Endothelial cell of umbilical vein (primary cell): Measurements from ENCODE around the gene TMEM95. TPM values are rescaled to one million over a fixed set of nuclear protein-coding genes. Genes with fewer than 3 reads are reported as not detected.

Experiments
- BruUV-seq: library from RNA; stranded (reverse); fragments of 400-500 nt; replicated peaks from 2 replicates; lab custom pipeline; 2021; lab: Mats Ljungman, UMichigan
- CTCF ChIA-PET: fragments of 300-600, 350-600 bp; sonication (Branson Sonifier 250); formaldehyde crosslinking; loops from one replicate; lab custom pipeline; 2021; ENCODE audit warnings: antibody characterized with exemption, inconsistent platforms; lab: Charles Lee
- POLR2A ChIA-PET: fragments of 300-600, 350-600 bp; sonication (Branson Sonifier 250); formaldehyde crosslinking; loops from one replicate; lab custom pipeline; 2021; ENCODE audit warnings: antibody characterized with exemption, inconsistent platforms; lab: Charles Lee
- DNase-seq: peaks from one replicate; pipeline ENCODE4 v3.0.0-alpha.2; 2011; ENCODE audit warnings: low read depth, low spot score
- FAIRE-seq: peaks from 2 replicates; lab custom pipeline; 2011; peaks lifted over from hg19 to GRCh38; lab: Jason Lieb, UNC
- H2AFZ ChIP-seq: 2 replicates; pipeline ENCODE4 v1.6.0; 2012; ENCODE audit warnings: low read depth, low read length, control low read depth, inconsistent platforms
- H3K27ac ChIP-seq: 2 replicates; pipeline ENCODE4 v1.5.1; 2011; ENCODE audit warnings: low read depth, mild to moderate bottlenecking, control low read depth, low read length, moderate library complexity; ENCODE audit not compliant: insufficient read depth
- H3K27me3 ChIP-seq, 2 experiments: 2 replicates each; pipeline versions ENCODE4 v1.6.0 to v1.6.1; 2011; ENCODE audit warnings: low read length in 2 of 2, mixed read lengths in 1 of 2; ENCODE audit not compliant: control insufficient read depth in 2 of 2, insufficient read depth in 2 of 2
- H3K36me3 ChIP-seq, 2 experiments: 2 replicates in 1 of 2; 3 replicates in 1 of 2; pipeline ENCODE4 v1.5.1; 2011; ENCODE audit warnings: low read length in 2 of 2, mild to moderate bottlenecking in 1 of 2, moderate library complexity in 1 of 2; ENCODE audit not compliant: control insufficient read depth in 2 of 2, insufficient read depth in 2 of 2; ENCODE audit errors: extremely low read depth in 1 of 2
- H3K4me1 ChIP-seq: 3 replicates; pipeline ENCODE4 v1.5.1; 2011; ENCODE audit warnings: mild to moderate bottlenecking, low read length; ENCODE audit not compliant: control insufficient read depth, insufficient read depth; ENCODE audit errors: extremely low read depth
- H3K4me2 ChIP-seq: 2 replicates; pipeline ENCODE4 v1.6.1; 2011; ENCODE audit warnings: low read length, control low read depth, mixed read lengths; ENCODE audit not compliant: insufficient read depth
- H3K4me3 ChIP-seq, 3 experiments: fragments of 200-600 bp in 1 of 3; sonication (generic), shearing (Covaris generic) in 1 of 3; replicated peaks in 1 of 3; 2 replicates each; pipeline ENCODE4 v1.5.1; 2011 to 2016; ENCODE audit warnings: control low read depth in 3 of 3, low read length in 3 of 3, mild to moderate bottlenecking in 2 of 3, inconsistent platforms in 1 of 3, low read depth in 1 of 3, moderate library complexity in 1 of 3; ENCODE audit not compliant: insufficient read depth in 1 of 3
- H3K79me2 ChIP-seq: 2 replicates; pipeline ENCODE4 v1.6.0; 2012; ENCODE audit warnings: low read length, inconsistent platforms; ENCODE audit not compliant: control insufficient read depth, insufficient read depth
- H3K9ac ChIP-seq: replicated peaks from 2 replicates; pipeline ENCODE3; 2011; ENCODE audit warnings: low read length, control low read depth; ENCODE audit not compliant: insufficient read depth; ENCODE audit errors: extremely low read depth
- H3K9me1 ChIP-seq: replicated peaks from 3 replicates; pipeline ENCODE4 v1.6.0; 2011; ENCODE audit warnings: mild to moderate bottlenecking, low read length; ENCODE audit not compliant: control insufficient read depth, insufficient read depth; ENCODE audit errors: extremely low read depth
- H3K9me3 ChIP-seq: replicated peaks from 2 replicates; pipeline ENCODE4 v1.5.1; 2012; ENCODE audit warnings: low read length, inconsistent platforms; ENCODE audit not compliant: control insufficient read depth, insufficient read depth
- H4K20me1 ChIP-seq: replicated peaks from 2 replicates; pipeline ENCODE3; 2011; ENCODE audit warnings: mild to moderate bottlenecking, low read length; ENCODE audit not compliant: control insufficient read depth, insufficient read depth; ENCODE audit errors: extremely low read depth
- CTCF ChIP-seq, 2 donors: IDR thresholded peaks; 1 replicate in 1 of 2; 2 replicates in 1 of 2; pipeline ENCODE4 v1.5.1; 2011; ENCODE audit warnings: low read length in 2 of 2, mild to moderate bottlenecking in 2 of 2, moderate library complexity in 2 of 2, control low read depth in 1 of 2, inconsistent platforms in 1 of 2, low read depth in 1 of 2; ENCODE audit not compliant: insufficient read depth in 1 of 2; ENCODE audit errors: extremely low read depth in 1 of 2
- EZH2 ChIP-seq: IDR thresholded peaks from 2 replicates; pipeline ENCODE4 v1.6.1; 2012; ENCODE audit warnings: borderline replicate concordance, low read depth, mild to moderate bottlenecking, moderate library complexity, low read length, inconsistent platforms; ENCODE audit not compliant: severe bottlenecking
- FOS ChIP-seq: IDR thresholded peaks from 2 replicates; pipeline ENCODE4 v1.6.1; 2011; ENCODE audit warnings: mild to moderate bottlenecking, low read length, moderate library complexity, borderline replicate concordance; ENCODE audit not compliant: insufficient read depth
- GATA2 ChIP-seq: IDR thresholded peaks from 2 replicates; pipeline ENCODE4 v1.7.0; 2011; ENCODE audit warnings: low read depth, mild to moderate bottlenecking, moderate library complexity, mixed read lengths, low read length; ENCODE audit not compliant: insufficient read length, insufficient read depth
- JUN ChIP-seq: IDR thresholded peaks from 2 replicates; pipeline ENCODE4 v1.6.1; 2011; ENCODE audit warnings: borderline replicate concordance, low read depth; ENCODE audit not compliant: insufficient read length, insufficient read depth
- MYC ChIP-seq: IDR thresholded peaks from one replicate; pipeline ENCODE4 v1.6.1; 2011; ENCODE audit warnings: mild to moderate bottlenecking, low read depth, low read length
- POLR2A ChIP-seq: IDR thresholded peaks from 2 replicates; pipeline ENCODE4 v1.6.1; 2012; ENCODE audit warnings: low read depth, mild to moderate bottlenecking, control low read depth, low read length
- POLR2AphosphoS5 ChIP-seq: IDR thresholded peaks from 2 replicates; pipeline ENCODE4 v1.6.1; 2012; ENCODE audit warnings: low read depth, mild to moderate bottlenecking, control low read depth, low read length, moderate library complexity; ENCODE audit not compliant: insufficient read depth
- dilution Hi-C: fragments of 300-500 bp; cut with MboI; formaldehyde crosslinking; loops from one replicate; pipeline ENCODE4 v1.15.0; 2019; ENCODE audit warnings: low sequenced_read_pairs; ENCODE audit not compliant: extremely low pct_ligation_motif_present
- intact Hi-C: fragments of 100-400 bp; cut with micrococcal nuclease; formaldehyde crosslinking; loops from one replicate; pipeline ENCODE4 v1.10.0; 2022
- polyA plus RNA-seq, 4 experiments: library from polyadenylated mRNA; depleted of rRNA in 3 of 4; stranded (reverse) in 3 of 4; unstranded in 1 of 4; fragments of >200 nt; gene quantifications; 2 replicates each; pipeline versions ENCODE4 v1.2.1 to v1.2.3, GENCODE V29; 2011 to 2012; ENCODE audit warnings: missing spikeins in 1 of 4
- total RNA-seq: library from RNA; stranded (reverse); gene quantifications from 2 replicates; pipeline ENCODE4 v1.2.3, GENCODE V29; 2021
- TF ChIP-seq, protein P1 (sequence below): IDR thresholded peaks from 2 replicates; pipeline ENCODE4 v1.6.1; 2011; ENCODE audit not compliant: insufficient read depth, insufficient read length

The TMEM95 gene
- total and polyA plus RNA-seq, 2 donors (not counting 3 experiments of a cell fraction or from before 2014, with no cell fraction given): not detected

GRCh38 chr17:7374353-7374752, 19.4 kb downstream of the TMEM95 start:
- no peak overlapping the region for H3K9ac ChIP-seq
- dilution Hi-C loops (no loop called here), intact Hi-C loops (no loop called here)
- no peak overlapping the region for H3K4me2 ChIP-seq
- H4K20me1 ChIP-seq: no peaks in the 10 kb centered on the region
- H3K4me3 ChIP-seq: no peak overlapping the region
- peaks cover 2 to 4% of the 10 kb centered on the region in 2 experiments for H3K27me3 ChIP-seq
- H3K36me3 ChIP-seq: no peaks in the 10 kb centered on the region
- FAIRE-seq: no peak
- ChIA-PET CTCF (interaction anchor here (1.5 to 1.6 kb wide), 2 partner anchors 18 to 24 kb away, joined by 4 to 8 read pairs; no protein-coding TSS in a partner anchor), POLR2A (interaction anchor here (0.6 kb wide), 1 partner anchor 37 kb away, joined by 3 read pairs; no protein-coding TSS in a partner anchor)
- TF ChIP-seq EZH2 (no peak), POLR2A (no peak), CTCF (IDR thresholded peaks at IDR 0.05; ENCODE audit: extremely low read depth in 1 of 2, insufficient read depth in 1 of 2, low read depth in 1 of 2, low read length in 2 of 2) (no peak), GATA2 (no peak), POLR2AphosphoS5 (no peak), MYC (no peak), FOS (no peak), JUN (no peak)
- TF ChIP-seq, protein P1, sequence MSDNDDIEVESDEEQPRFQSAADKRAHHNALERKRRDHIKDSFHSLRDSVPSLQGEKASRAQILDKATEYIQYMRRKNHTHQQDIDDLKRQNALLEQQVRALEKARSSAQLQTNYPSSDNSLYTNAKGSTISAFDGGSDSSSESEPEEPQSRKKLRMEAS: no peak
- no peak overlapping the region for H2AFZ ChIP-seq
- no peak for DNase-seq
- H3K9me3 ChIP-seq: no peaks in the 10 kb centered on the region
- no peaks in the 10 kb centered on the region for H3K9me1 ChIP-seq
- no peak overlapping the region for H3K27ac ChIP-seq
- H3K4me1 ChIP-seq: no peaks in the 10 kb centered on the region
- no peaks in the 10 kb centered on the region for H3K79me2 ChIP-seq
- no TSS peak for BruUV-seq
